GM12865 (cell line): ENCODE results near the gene SURF6.

Experiments used
- DNase-seq: peaks from one replicate; pipeline ENCODE4 v3.0.0; 2010; ENCODE audit warnings: low read depth
- H3K4me3 ChIP-seq: 2 replicates; pipeline ENCODE4 v1.5.1; 2011; ENCODE audit warnings: mild to moderate bottlenecking, low read depth, low read length, control low read depth
- CTCF ChIP-seq: IDR thresholded peaks from 2 replicates; pipeline ENCODE4 v1.5.1; 2011; ENCODE audit warnings: low read length, control low read depth, low read depth, inconsistent platforms; ENCODE audit not compliant: insufficient read depth; ENCODE audit errors: missing control alignments

Gene SURF6

GRCh38 chr9:133367778-133368177, 31.8 kb upstream of the SURF6 start:
- DNase-seq: no peak
- no peak for TF ChIP-seq CTCF
- no peak overlapping the region for H3K4me3 ChIP-seq

GRCh38 chr9:133367221-133367620, 31.2 kb upstream of the SURF6 start:
- DNase-seq: no peak
- no peak overlapping the region for H3K4me3 ChIP-seq

GRCh38 chr9:133366435-133366834, 30.4 kb upstream of the SURF6 start:
- H3K4me3 ChIP-seq: no peak overlapping the region
- no peak for TF ChIP-seq CTCF
- DNase-seq: no peak

More at GRCh38 chr9:133367221-133367620, 31.2 kb upstream of the SURF6 start:
- no peak for TF ChIP-seq CTCF

- no peak for TF ChIP-seq CTCF
- DNase-seq: no peak
- no peak overlapping the region for H3K4me3 ChIP-seq
Measured at GRCh38 chr9:133362359-133363044, 26.5 kb upstream of the SURF6 start.

DNA sequence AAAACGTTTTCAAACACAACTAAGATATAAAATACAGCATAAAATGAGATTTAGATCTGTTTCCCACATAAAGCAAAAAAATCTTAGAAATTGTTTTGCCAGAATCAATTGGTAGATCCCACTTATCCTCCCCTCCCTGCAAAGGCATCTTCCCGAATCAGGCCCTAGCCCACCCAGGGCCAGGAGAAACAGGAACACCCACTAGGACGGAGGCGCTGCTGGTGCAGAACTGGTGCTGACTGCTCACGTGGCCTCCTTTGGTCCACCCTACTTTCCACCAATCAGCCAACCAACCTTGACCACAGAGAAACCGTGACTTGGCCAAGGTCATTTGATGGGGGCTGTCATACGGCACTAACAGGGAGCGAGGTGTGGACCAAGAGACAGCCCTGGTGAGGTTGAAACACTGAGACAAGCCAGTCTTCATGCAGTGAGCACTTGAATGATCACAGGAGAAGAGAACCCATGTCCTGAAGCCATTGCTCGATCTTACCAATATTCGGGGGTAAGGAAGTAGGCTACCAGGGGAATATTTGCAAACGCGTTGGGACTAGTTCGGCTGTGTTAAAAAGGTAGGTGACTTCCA, 25.6 kb upstream of the SURF6 start:
- H3K4me3 ChIP-seq: no peak overlapping the region
- DNase-seq: no peak
- TF ChIP-seq CTCF: no peak

- DNase-seq: no peak
- TF ChIP-seq CTCF: no peak
- H3K4me3 ChIP-seq: no peak overlapping the region
Measured at GRCh38 chr9:133360400-133361393, 24.7 kb upstream of the SURF6 start.
